Fibroblast of gingiva (primary cell): ENCODE results near the gene WDR7.
A peak's percentile ranks its signal among the peaks of the same experiment; 100 is the strongest.

Experiments used
- DNase-seq: peaks from one replicate; pipeline ENCODE4 v3.0.0-alpha.2; 2011; ENCODE audit warnings: low read depth

The WDR7 gene

DNA sequence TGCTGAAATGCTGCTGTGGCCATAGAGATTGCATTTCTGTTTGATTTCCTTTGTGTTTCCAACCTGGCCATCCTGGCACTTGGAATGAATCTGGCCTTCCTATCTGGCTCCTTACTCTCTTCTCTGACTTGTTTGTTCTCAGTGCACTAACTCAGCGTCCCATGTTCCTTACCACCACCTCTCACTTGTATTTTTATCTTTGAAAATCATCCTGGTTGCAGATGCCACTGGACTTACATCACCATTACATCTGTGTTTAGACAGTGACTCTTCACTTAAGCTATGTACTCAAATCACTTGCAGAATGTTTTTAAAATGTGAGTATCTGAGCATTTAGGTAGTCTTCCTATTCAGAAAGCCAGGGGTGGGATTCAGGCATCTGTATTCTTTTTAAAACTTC is 239.5 kb downstream of the WDR7 start:
- peak; percentile 73 for DNase-seq

- DNase-seq = no peak
Measured at GRCh38 chr18:56891116-56891515, 240.0 kb downstream of the WDR7 start.

DNA sequence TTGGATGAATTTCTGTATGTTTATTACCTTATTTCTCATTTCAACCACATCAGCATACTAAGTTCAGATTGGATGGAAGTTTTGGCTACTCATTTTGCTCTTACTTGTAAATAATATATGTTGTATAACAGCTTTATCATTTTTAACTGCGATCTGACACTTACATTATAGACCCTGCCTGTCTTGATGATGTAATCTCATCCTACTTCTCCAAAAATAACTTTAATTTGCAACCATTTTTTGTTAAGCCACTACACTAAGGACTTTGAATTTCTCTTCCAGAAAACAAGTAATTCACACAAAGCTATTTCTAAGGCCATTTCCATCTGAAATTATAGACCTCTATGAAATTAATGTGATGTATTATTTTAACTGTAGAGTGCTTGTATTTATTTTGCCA is 240.7 kb downstream of the WDR7 start:
- DNase-seq = no peak

DNA sequence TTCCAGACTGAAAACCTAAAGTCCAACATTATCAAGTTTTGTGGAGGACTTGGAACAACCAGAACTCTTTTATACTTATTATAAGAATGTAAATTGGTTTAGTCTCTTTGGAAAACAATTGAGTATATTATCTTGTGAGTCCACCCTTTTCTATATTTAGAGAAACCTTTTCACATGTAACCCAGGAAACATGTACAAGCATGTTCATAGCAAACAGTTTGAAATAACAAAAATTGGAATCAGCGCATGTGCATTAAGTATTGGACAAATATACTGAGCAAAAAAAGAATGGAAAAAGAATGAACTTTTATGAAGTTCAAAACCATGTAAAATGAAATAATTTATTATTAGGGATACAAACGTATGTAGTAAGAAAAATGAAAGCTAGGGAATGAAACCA is 246.0 kb downstream of the WDR7 start:
- no peak for DNase-seq

- DNase-seq = no peak
Measured at GRCh38 chr18:56899660-56900059, 248.5 kb downstream of the WDR7 start.

DNA sequence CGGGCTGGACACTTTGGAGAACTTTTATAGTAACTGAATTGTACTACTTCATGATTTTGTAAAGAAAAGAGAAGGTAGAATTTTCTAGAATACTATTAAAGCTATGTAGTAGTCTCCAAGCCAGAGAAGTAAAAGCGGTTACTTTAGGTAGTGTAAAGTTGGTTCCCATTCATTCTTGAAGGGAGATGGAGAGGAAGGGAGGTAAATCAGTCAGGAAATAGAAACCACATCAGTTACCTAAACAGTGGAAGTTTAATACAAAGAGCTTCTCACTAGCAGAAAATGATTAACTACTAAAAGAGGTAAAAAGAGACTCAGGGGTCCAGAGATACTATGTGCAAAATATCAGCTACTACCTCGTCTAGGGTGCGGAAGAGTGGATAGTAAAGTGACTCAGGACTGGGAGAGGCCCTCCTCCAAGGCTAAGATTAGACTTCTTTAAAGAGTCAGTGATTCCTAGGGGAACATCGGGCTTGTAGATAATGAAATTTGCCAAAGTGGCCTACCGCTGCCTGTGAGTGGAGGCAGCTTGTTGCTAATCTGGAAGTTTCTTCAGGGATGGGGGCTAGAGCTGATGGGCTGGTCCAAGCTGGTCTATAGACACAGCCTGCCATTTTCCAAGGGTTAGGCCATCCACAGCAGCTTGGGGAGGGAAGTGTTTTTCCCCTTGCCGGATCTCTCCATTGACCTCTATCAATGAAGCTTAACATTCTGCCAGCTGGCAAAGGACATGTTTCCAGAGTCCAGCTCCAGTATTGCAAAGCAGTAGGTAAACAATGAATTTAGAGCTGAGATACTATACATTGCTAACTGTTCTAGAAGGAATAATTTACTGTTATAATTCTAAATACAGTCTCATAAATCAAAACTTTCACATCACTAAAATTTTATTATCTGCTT is 249.3 kb downstream of the WDR7 start:
- DNase-seq = no peak

DNA sequence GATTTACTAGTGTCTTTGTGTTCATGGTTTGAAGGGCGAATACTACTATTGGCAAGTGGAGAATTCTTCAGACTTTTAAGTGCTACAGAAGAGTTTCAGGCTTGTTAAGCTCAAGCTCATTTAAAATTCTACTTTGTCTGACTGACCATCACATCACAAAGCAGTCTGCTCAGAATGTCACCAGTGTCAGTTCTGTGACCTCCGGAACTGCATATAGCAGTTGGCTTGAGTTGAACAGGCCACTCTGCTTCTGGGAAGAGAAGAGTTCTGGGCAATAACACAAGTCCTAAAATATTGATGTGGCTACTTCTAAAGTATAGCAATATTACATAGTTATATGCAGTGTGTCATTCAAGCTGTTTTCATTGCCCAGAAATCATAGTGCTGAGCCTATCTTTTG is 250.8 kb downstream of the WDR7 start:
- DNase-seq = no peak

GRCh38 chr18:56902653-56903052 is 251.5 kb downstream of the WDR7 start:
- no peak for DNase-seq

- DNase-seq = no peak
Measured at GRCh38 chr18:56903686-56904085, 252.5 kb downstream of the WDR7 start.

- no peak for DNase-seq
Measured at GRCh38 chr18:56907771-56908170, 256.6 kb downstream of the WDR7 start.

- DNase-seq = no peak
Measured at GRCh38 chr18:56910237-56910636, 259.1 kb downstream of the WDR7 start.

DNA sequence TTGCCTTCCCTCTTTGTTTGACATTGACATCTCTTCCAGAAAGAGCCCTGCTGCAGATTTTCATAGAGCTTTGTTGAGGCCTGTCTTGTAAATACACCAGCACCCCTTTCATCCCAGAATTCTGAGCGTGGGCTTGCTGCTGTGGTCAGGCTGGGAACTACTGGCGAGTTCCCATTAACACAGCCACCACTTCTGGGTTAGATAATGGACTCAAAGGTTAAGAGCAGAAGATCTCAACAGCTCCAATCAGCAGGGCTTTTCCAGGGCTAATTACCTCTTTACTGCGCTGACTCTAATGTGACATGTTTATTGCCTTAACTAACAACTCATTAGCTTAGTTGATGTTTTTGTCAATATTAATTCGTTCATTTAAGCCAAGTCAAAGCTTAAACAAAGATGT is 259.8 kb downstream of the WDR7 start:
- no peak for DNase-seq

DNA sequence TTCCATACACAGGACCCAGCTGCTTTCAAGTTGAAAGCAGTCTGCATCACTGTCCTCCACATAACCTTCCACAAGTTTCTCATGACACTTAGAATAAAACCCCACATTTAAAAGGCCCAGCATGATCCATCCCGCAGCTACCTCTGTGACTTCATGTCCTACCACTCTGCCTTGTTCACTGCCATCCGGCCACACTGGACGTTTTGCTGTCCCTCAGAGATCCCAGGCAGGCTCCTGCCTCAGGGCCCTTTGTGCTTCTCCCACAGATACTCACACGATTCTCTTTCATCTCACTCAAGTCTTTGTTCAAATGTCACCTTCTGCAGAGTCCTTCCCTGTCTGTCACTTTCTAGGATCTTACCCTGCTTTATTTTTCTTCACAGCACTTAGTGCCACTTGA is 262.8 kb downstream of the WDR7 start:
- no peak for DNase-seq

DNA sequence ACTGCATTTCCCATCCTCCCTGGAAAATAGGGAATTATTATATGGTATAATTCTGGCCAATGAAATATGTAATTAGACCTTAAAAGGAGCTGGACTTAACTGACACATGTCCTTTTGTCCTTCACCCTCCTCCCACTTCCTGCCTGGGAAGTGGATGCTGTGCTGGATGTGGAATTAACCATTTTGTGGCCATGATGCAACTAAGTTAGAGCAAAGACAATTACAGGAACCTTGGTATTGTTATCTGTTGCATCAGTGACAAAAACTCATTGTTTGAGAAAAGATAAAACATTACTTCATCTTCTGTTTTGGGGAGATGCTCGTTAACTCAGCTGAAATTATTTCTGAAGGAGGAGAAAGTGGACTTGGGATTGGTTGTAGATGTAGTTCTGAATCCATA is 268.0 kb downstream of the WDR7 start:
- no peak for DNase-seq

DNA sequence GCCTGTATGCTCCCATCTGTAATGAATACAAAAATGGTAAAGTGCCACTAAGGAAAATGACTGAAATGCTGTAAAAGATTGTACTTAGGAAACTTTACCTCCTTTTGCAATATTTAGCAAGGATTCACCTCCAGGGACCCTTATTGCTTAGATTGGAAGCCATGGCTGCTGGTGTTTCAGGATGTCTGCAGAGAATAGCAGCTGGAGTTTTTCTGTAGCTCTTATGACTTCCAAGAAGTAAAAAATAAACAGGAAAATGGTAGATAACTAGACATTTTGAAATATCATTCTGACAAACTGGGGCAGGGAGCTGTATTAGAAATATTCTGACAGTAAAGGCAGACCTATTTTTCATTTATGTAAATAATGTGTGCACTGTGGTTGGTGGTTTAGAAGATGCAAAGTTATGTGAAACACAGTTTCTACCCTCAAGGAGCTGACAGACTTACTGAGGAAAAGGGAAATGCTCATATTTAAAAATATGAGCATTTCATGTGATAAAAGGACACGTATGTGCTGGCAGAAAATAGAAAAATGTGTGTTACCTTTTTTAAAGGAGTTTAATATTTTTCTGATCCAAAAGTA is 270.8 kb downstream of the WDR7 start:
- no peak for DNase-seq

DNA sequence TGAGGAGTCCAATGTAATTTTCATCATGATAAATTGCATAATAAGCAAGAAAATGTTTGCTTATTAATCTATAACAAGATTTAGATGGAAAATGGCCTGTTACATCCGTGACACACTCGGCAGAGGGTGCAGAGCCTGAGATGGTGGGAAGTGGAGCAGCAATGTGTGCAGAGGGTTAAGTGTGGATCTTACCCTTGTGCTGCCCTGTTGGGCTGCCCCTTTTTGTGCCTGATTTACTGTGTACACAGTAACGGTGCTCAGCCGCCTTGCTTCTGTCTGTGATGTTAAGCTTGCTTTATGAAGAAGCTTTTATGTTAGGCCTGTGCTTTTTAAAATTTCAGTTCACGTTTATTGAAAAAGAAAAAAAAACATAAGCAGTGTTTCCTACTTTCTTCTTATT is 275.6 kb downstream of the WDR7 start:
- DNase-seq = no peak

GRCh38 chr18:56927786-56928185 is 276.6 kb downstream of the WDR7 start:
- DNase-seq = no peak

- DNase-seq = no peak
Measured at GRCh38 chr18:56929886-56930285, 278.7 kb downstream of the WDR7 start.

GRCh38 chr18:56933472-56933871 is 282.3 kb downstream of the WDR7 start:
- DNase-seq = no peak

GRCh38 chr18:56934131-56934530 is 283.0 kb downstream of the WDR7 start:
- no peak for DNase-seq

- DNase-seq = no peak
Measured at GRCh38 chr18:56934906-56935305, 283.7 kb downstream of the WDR7 start.

GRCh38 chr18:56935434-56936040 is 284.4 kb downstream of the WDR7 start:
- DNase-seq = no peak

DNA sequence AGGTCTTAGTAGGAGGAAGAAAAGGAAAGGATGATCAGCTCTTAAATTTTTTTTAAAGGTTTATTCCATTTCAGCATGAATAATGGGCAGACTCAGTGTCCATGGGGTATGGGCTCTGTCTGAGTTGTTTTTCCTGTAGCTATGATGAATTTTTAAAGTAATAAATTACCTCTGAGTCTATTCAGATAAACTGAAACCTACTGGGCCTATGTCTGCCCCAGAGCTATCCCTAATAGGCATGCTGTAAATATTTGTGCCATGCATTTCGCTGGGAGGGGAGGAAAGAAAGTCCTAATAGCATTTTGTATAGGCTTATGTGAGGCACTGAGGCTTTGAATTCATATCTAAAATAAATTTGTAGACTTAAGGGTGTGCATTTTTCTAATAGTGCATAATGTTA is 285.3 kb downstream of the WDR7 start:
- no peak for DNase-seq
